HG03469 (cell line): ENCODE data around the gene ENDOG.
"Not testable (repeated sequence)": the region's sequence is repeated elsewhere in the genome, so short reads cannot be mapped to it uniquely, and the experiment has no call there.

Experiments
- ATAC-seq: cut with Tn5 transposase; IDR thresholded peaks from one replicate; pipeline ENCODE4 v1.9.1; 2021; ENCODE audit warnings: mild to moderate bottlenecking, moderate library complexity, moderate number of reproducible peaks; ENCODE audit not compliant: unreplicated experiment

ENDOG gene

DNA sequence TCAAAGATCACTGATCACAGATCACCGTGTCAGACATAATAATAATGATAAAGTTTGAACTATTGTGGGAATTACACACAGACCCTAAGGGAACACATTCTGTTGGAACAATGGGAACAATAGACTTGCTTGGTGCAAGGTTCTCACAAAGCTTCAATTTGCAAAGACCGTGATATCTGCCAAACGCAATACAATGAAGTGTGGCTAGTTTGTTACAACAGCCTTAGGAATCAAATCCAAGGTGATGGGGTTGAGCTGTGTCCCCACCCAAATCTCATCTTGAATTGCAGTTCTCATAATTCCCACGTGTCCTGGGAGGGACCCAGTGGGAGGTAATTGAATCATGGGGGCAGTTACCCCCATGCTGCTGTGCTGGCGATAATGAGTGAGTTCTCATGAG lies 42.6 kb downstream of the ENDOG start:
- no peak for ATAC-seq

DNA sequence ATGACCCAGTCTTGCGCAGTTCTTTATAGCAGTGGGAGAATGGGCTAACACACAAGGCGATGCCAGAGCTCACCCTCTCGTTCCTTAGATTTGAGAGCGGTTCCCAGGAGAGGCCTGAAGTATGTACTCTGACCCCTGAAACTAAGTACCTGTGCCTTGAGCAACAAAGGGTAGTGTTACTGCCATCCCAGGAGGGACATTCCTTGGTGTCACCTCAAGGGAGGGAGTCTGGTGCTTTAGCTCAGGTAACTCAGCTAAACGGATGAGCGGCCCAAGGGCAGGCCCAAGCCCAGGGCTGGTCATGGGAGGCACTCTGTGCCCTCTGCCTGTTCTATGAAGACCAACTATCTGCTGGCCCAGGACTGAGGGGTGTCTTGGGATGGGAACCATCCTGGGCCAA lies 43.2 kb downstream of the ENDOG start:
- ATAC-seq, result no peak

DNA sequence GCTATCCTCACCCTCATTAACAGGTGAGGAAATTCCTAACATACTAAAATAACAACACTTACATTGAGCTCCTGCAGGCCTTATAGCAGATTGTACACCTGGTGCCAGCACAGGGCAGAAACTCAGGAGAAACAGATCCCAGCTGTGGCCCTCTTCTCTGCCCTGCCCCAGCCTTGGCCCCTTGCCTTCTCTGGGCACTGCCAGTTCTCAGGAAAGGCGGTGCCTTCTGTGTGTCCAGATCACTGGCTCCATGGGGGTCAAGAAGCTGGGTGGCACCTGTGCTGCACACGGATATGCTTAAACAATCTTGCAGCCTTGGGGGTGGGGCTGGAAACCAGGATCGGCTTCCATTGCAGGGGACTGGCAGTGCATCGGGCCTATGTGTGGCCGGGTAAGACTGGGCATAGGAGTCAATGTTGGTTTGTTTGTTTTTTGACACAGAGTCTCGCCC lies 44.1 kb downstream of the ENDOG start:
- no peak for ATAC-seq

DNA sequence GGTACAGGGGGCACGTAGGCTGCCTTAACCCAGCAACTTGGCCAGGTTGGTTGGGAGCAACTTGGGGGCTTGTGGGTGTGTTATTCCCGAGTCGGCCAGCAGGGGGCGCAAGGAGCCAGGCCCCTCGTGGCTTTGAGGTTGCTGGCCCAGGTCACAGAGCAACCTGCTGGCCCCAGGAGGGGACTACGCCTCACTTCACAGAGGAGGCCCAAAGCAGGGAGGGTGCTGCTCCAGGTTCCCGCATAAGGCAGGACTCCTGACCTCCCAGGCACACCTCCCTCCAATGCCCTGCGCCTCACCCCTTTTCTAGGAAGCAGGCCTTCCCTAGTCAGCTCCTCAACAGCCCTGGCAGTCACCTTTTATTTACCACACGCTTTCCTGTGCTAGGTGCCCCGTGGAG lies 45.3 kb downstream of the ENDOG start:
- no peak for ATAC-seq

DNA sequence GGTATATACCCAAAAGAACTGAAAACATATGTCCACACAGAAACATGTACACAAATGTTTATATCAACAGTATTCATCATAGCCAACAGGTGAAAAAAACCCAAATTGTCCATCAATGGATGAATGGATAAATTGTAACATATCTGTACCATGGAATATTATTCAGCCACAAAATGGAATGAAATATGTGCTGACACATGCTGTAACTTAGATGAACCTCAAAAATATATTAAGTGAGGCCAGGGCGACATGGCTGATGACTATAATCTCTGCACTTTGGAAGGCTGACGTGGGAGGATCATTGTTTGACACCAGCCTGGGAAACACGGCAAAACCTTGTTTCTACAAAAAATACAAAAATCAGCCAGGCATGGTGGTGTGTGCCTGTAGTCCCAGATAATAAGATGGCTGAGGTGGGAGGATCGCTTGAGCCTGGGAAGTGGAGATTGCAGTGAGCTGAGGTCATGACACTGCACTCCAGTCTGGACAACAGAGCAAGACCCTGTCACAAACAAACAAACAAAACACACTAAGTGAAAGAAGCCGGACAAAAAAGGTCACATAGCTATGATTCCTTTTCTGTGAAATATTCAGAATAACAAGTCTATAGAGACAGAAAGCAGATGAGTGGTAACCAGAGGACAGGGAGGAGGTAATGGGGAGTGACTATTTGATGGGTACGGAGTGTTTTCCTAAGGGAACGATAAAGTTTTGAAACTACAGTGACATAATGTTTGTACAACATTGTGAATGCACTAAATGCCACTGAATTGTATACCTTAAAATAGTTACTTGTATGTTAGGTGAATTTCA lies 52.0 kb downstream of the ENDOG start:
- no peak for ATAC-seq

DNA sequence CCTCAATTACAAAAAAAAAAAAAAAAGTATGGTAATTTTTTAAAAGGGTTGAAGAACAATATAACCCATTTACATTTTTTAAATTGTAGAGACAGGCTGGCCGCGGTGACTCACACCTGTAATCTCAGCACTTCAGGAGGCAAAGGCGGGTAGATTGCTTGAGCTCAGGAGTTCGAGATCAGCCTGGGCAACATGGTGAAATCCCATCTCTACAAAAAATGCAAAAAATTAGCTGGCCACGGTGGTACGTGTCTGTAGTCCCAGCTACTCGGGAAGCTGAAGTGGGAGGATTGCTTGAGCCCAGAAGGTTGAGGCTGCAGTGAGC lies 52.6 kb downstream of the ENDOG start:
- ATAC-seq, result not testable (repeated sequence)
